Activated naive CD4-positive, alpha-beta T cell (primary cell): ENCODE data around the gene ENTPD2.
"Not testable (repeated sequence)": the region's sequence is repeated elsewhere in the genome, so short reads cannot be mapped to it uniquely, and the experiment has no call there.

Experiments used
- DNase-seq, 4 experiments: peaks; one replicate each; lab custom pipeline; 2025; lab: John Stamatoyannopoulos, UW

Gene ENTPD2

DNA sequence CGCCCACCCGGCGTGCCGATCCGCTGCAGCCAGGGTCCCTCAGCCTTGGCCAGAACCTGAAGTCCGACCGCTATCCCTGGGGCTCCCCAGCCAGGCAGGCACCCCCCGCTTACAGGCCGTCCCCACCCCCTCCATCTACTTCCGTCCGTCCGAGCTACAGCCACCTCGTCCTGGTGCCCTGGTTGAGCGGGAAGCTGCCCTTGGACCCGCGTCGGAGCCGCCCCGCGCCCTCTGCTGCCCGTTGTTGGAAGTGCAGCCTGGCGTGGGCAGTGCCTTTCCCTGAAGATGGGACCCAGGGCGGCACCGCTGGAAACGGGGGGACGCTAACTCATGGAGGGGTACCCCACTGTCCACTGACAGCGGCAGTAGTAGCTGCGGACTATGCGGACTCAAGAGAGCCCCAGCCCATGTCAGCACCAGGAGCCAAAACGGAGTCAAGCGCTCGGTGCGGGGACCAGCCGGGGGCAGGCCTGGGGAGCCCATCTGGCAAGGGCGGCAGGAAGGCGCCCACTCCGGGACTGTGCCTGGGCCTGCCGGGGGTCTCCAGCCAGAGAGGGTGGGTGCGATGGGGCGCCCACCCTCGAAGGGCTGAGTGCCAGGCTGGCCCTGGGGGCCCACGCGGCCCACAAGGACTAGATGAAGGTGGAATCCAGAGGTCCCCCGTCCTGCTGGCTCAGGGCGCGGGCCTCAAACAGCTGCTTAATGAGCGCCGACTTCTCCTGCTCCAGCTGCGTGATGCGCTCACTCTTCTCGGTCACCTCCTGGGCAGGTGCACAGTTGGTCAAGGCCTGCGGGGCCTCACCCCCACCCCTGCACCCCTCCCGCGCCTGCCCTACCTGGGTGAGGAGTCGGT is 10.4 kb upstream of the ENTPD2 start:
- DNase-seq, result peak; percentile 26 to 51 (median 46)

- no peak for DNase-seq
Observed at GRCh38 chr9:137063311-137064026, 9.6 kb upstream of the ENTPD2 start.

DNA sequence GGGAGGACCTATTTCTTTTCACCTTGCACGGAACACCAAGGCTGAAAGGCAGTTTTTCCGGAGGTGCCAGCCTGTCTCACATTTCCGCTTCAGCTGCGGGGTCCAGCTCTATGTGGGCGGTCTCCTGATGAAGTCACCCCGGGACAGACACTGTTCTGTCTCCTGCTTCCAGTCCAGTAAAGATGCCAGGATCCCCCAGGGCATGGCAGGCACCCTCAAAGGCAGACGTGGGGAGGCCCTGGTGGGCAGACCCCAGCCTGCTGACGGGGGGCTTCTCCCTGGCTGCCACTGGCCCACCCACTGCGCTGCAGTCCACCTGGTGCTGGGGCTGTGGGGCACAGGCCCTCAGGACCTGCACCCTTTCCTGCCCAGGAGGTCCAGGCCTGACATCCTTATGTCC is 8.9 kb upstream of the ENTPD2 start:
- DNase-seq, result not testable (repeated sequence)

- no peak for DNase-seq
Observed at GRCh38 chr9:137062384-137062783, 8.5 kb upstream of the ENTPD2 start.

GRCh38 chr9:137058521-137059234 is 4.8 kb upstream of the ENTPD2 start:
- no peak for DNase-seq

GRCh38 chr9:137057545-137057944 is 3.7 kb upstream of the ENTPD2 start:
- no peak for DNase-seq

DNA sequence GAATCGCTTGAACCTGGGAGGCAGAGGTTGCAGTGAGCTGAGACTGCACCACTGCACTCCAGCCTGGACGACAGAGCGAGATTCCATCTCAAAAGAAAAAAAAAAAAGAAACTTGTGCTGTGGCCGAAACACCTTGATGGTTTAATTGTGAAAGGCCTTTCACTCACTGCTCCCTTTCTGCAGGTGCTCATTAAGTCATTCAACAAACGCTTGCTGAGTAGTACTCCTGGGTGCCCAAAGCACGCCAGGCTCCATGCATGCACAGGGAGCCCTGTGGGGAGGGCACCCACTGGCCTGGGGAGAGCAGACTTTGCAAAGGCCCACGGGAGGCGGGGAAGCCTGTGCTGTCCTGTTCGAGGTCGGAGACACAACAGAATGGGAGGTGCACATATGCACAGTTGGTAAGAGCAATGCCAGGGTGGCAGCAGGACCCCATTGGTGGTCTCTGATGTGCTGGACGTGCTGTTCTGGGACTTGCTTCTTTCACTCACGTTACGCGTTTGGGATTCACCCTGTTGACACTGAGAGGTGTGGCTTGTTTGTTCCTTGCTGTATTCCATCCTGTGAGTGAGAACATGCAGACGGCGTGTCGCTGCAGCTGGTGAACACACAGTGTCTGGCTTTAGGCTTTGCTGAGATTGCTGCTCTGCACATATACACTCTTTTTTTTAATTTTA is 3.0 kb upstream of the ENTPD2 start:
- no peak for DNase-seq

GRCh38 chr9:137055385-137056364 is 1.8 kb upstream of the ENTPD2 start:
- DNase-seq, result no peak

GRCh38 chr9:137054932-137055384 is 1.1 kb upstream of the ENTPD2 start:
- no peak for DNase-seq

DNA sequence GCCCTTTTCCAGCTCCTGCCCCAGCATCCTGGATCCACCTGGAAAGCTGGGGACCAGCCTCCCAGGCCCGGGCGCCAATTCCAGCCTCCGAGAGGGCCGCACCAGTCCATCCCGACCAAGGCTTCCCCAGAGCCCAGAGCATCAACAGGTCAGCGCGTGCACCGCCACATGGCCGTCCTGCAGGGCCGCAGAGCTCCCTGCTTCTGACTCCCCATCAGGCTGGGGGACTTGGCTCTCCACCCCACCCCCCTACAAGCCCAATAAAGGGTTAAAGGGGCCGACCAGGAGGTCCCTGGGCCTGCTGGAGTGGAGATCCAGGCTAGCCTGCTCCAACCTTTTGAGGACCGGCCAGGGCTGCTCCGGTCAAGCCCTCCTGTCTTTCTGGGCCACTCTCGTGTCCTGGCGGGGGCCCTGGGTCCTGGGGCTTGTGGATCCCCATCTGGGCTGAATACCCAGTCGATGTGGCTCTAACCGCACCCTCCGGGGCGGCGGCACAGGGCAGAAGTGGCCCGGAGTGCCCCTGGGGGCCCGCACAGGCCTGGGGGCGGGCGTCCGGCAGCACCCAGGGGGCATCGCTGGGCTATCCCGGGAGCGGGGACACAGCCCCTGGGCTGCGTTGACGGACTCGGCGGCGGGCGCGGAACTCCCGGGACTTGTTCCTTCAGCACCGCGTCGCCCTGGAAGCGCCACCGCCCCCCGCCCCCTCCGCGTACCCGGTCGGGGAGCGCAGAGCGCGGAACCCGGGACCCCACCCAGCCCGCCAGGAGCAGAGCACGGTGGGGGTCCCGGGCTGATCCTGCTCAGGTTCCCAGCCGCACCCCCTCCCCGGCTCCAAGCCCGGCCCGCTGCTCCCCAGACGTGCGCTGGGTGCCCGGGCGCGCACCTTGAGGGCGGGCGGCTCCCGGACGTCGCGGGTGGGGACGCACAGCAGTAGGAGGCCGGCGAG is 590 bp downstream of the ENTPD2 start:
- DNase-seq, result no peak

GRCh38 chr9:137052293-137052692 is 1.6 kb downstream of the ENTPD2 start:
- no peak for DNase-seq

DNA sequence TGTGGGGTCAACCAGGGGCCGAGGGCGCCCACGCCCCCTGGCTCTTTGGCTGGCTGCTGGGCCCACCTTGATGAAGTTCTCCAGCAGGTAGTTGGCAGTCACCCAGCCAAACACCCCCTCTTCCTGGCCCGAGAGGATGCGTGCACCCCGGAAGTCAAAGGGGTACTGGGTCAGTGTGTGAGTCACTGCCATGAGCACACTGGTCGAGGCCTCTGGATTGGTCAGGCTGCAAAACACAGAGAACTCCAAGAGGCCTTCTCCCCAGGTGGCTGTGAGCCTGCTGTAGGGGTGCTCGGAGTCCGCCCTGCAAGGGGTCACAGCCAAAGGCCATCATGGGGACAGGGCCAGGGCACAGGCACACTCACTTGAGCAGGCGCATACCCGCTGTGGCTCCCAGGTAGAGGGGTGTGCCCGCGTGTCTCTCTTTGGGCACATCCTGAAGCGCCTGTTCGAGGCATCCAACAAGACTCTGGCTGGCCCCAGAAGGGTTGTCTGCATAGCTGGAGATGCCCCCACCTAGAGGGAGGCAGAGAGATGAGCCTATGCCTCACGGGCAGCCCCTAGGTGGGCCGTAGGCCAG is 2.6 kb downstream of the ENTPD2 start:
- no peak for DNase-seq

DNA sequence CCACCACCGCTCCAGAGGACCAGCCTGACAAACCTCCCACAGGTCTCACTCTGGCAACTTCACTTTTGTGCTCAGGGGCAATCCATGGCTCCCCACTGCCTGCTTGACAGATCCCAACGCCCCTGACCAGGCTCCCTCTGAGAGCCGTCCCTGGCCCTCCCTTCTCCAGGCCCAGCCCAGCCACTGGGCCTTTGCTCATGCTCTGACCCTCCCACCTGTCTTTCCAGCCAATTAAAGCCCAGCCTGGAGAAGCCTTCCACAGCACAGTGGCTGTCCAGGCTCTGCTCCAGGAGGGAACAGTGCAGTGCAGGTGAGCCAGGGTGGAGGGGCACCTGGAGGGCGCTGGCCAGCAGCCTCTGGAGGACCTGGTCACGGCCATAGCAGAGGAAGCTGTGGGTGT is 3.3 kb downstream of the ENTPD2 start:
- DNase-seq, result no peak

DNA sequence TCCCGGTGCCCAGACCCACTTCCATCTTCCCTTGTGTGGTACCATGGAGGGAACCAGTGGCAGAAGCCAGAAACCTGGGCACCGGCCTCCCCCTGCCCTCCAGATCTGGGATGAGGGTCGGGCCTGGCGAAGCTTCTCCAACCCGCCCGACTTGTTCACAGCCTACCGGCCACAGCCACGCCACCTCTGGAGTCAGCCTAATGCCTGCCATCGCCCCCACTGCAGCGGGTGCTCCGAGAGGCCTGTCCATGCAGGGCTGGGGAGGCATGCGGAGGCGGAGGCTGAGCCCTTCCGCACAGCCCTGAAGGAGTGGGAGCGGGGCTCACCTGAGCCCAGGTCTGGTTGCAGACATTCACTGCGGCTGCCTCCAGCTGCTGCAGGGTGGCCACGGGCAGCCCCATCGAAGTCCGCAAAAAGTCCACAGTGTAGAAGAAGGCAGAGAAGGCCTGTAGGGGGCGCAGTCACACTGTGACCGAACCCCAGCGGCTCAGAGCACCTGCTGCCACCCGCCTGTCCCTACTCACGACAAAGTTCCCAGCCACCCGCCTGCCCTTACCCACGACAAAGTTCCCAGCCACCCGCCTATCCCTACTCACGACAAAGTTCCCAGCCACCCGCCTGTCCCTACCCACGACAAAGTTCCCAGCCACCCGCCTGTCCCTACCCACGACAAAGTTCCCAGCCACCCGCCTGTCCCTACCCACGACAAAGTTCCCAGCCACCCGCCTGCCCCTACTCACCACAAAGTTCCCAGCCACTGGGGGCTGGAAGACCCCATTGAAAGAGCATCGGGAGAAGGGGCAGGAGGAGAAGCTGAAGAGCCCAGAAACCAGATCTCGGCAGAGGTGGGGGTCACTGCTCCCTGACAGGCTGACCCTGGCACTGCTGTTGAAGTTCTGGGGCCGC is 4.1 kb downstream of the ENTPD2 start:
- peak in 3 of 4 experiments; percentile 22 to 39 (median 26) for DNase-seq

DNA sequence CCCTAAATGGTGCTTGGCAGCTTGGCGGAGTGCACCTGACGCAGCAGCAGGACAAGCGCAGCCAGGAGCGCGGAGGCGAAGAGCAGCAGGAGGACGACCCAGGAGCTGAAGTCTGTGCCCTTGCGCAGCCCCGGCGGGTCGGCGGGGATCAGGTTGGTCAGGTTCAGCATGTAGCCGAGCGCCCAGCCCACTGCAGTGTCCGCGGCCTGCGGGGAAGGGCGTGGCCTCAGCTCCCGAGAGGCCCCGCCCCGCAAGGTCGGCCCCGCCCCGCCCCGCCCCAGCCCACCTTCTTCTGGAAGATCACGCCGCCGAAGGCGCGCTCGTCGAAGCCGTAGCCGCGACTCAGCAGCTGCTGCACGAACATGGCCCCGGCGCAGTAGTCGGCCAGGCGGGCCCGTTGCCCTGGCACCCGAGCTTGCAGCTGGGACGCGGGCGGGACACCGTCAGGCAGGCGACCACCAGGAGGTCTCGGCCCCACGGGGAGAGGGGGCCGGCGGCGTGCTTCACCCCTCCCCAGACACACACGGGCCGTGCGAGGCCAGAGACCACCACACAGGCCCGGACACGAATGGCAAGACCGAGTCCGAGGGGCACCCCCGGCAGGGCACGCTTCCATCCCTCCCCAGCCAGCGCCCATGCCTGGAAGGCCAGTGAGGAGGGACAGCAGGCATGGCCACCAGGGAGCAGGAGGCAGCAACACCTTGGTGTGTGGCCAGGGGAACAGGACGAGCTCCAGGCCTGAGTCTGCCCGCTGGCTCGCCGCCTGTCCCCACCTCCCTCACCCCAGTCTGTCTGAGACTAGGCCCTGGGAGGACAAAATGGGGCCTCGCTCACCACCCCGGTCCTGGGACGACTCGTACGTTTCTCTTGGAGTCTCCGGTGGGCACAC is 5.0 kb downstream of the ENTPD2 start:
- DNase-seq, result no peak

GRCh38 chr9:137046088-137046787 is 7.6 kb downstream of the ENTPD2 start, which contains the start of gene NPDC1:
TSS of gene NPDC1 (minus strand) at chr9:137046177. CDS start at chr9:137045989, 188 bp downstream.
- peak; percentile 37 to 75 (median 55) for DNase-seq
